ENCODE results near the gene ERVMER34-1. TPM values are rescaled to one million over a fixed set of nuclear protein-coding genes. Genes with fewer than 3 reads are reported as not detected.
A peak's percentile ranks its signal among the peaks of the same experiment; 100 is the strongest.

Gene ERVMER34-1
- total RNA-seq, 2 donors from 2014 or later: 0.33 to 0.52 TPM

- intact Hi-C loops (cut with DNase I): no loop called here
- no peaks in the 10 kb centered on the region for H3K27me3 ChIP-seq
- H3K4me1 ChIP-seq: no peaks in the 10 kb centered on the region
- DNase-seq (no peak), ATAC-seq (no peak)
- no peaks in the 10 kb centered on the region for H3K9me3 ChIP-seq
- H3K36me3 ChIP-seq (replicated peaks in 1 of 2; ENCODE audit: insufficient read depth in 1 of 2, low read depth in 2 of 2): no peaks in the 10 kb centered on the region
- TF ChIP-seq CTCF (IDR thresholded peaks at IDR 0.05) (no peak), POLR2A (IDR thresholded peaks at IDR 0.05) (no peak)
- H3K27ac ChIP-seq: no peak overlapping the region
- H3K4me3 ChIP-seq: no peak overlapping the region
- 66 to 72% methylated on average over 3 of the region's 3 CpGs for WGBS, 2 donors
Measured at GRCh38 chr4:52726826-52727580, 24.2 kb downstream of the ERVMER34-1 start.

- Histone ChIP-seq H3K4me3 (peak overlapping the region; percentile 3 to 72), H3K9me3 (no peaks in the 10 kb centered on the region), H3K4me1 (peaks cover 6% of the 10 kb centered on the region), H3K27ac (peak overlapping the region; percentile 85 to 86 (median 86)), H3K36me3 (replicated peaks in 1 of 2; ENCODE audit: insufficient read depth in 1 of 2, low read depth in 2 of 2) (no peaks in the 10 kb centered on the region), H3K27me3 (no peaks in the 10 kb centered on the region)
- 0% methylated on average over 11 to 56 of the region's 56 CpGs for WGBS, 2 donors
- peak; percentile 56 to 92 (median 87) for TF ChIP-seq POLR2A (IDR thresholded peaks at IDR 0.05)
- no peak for TF ChIP-seq CTCF (IDR thresholded peaks at IDR 0.05)
- peak; percentile 100 for ATAC-seq
- intact Hi-C loops (cut with DNase I): no loop called here
- DNase-seq: peak; percentile 94 to 96 (median 96)
Measured at GRCh38 chr4:52721968-52722815, 29.0 kb downstream of the ERVMER34-1 start.

GRCh38 chr4:52718123-52718522 is 33.1 kb downstream of the ERVMER34-1 start:
- 91 to 97% methylated on average over 3 of the region's 3 CpGs for WGBS, 2 donors
- TF ChIP-seq CTCF (IDR thresholded peaks at IDR 0.05): no peak
- TF ChIP-seq POLR2A (IDR thresholded peaks at IDR 0.05): no peak
- no peaks in the 10 kb centered on the region for H3K9me3 ChIP-seq
- ATAC-seq: no peak
- no peak overlapping the region for H3K4me3 ChIP-seq
- H3K4me1 ChIP-seq: peaks cover 31% of the 10 kb centered on the region
- DNase-seq: no peak
- H3K27ac ChIP-seq: no peak overlapping the region
- no peaks in the 10 kb centered on the region for H3K27me3 ChIP-seq
- no peaks in the 10 kb centered on the region for H3K36me3 ChIP-seq (replicated peaks in 1 of 2; ENCODE audit: insufficient read depth in 1 of 2, low read depth in 2 of 2)
- intact Hi-C loops (cut with DNase I): no loop called here

- intact Hi-C loops (cut with DNase I): no loop called here
Measured at GRCh38 chr4:52716364-52717151, 34.7 kb downstream of the ERVMER34-1 start.

More at GRCh38 chr4:52716364-52717151, 34.7 kb downstream of the ERVMER34-1 start:
- Histone ChIP-seq H3K4me3 (no peak overlapping the region), H3K27me3 (no peaks in the 10 kb centered on the region), H3K4me1 (peaks cover 35% of the 10 kb centered on the region), H3K36me3 (replicated peaks in 1 of 2; ENCODE audit: insufficient read depth in 1 of 2, low read depth in 2 of 2) (no peaks in the 10 kb centered on the region), H3K9me3 (no peaks in the 10 kb centered on the region), H3K27ac (no peak overlapping the region)
- DNase-seq (no peak), ATAC-seq (no peak)
- 83 to 89% methylated on average over 5 to 6 of the region's 6 CpGs for WGBS, 2 donors
- TF ChIP-seq CTCF (IDR thresholded peaks at IDR 0.05): no peak
- no peak for TF ChIP-seq POLR2A (IDR thresholded peaks at IDR 0.05)

Data from body of pancreas (tissue), 4 donors.